Coronary artery (tissue), 2 donors: ENCODE data around the gene VSIR.

Experiments
- DNase-seq: peaks from one replicate; pipeline ENCODE4 v3.0.0-alpha.2; 2017; ENCODE audit warnings: low spot score
- H3K27ac ChIP-seq, 2 donors: fragments of 200-600 bp; sonication (generic); one replicate each; pipeline ENCODE4 v1.5.1; 2016 to 2019
- H3K4me3 ChIP-seq: fragments of 200-600 bp; sonication (generic); 2 replicates; pipeline ENCODE4 v1.5.1; 2016; ENCODE audit warnings: mild to moderate bottlenecking, moderate library complexity
- CTCF ChIP-seq: fragments of 200-600 bp; sonication (generic); IDR thresholded peaks from one replicate; pipeline ENCODE4 v1.5.1; 2019; ENCODE audit warnings: antibody characterized with exemption

Gene VSIR

GRCh38 chr10:71762324-71762723, 11.0 kb downstream of the VSIR start:
- DNase-seq = no peak
- no peak for TF ChIP-seq CTCF
- H3K27ac ChIP-seq = peak overlapping the region in 1 of 2 donors; percentile 4
- no peak overlapping the region for H3K4me3 ChIP-seq

GRCh38 chr10:71761541-71762113, 11.7 kb downstream of the VSIR start:
- TF ChIP-seq CTCF = no peak
- Histone ChIP-seq H3K27ac (peak overlapping the region in 1 of 2 donors; percentile 4), H3K4me3 (no peak overlapping the region)
- DNase-seq = no peak

- no peak overlapping the region for H3K4me3 ChIP-seq
- no peak for TF ChIP-seq CTCF
- H3K27ac ChIP-seq = peak overlapping the region in 1 of 2 donors; percentile 4
- no peak for DNase-seq
These were observed 12.2 kb downstream of the VSIR start for GRCh38 chr10:71761105-71761511.

GRCh38 chr10:71757399-71757922, 15.9 kb downstream of the VSIR start:
- no peak overlapping the region for H3K4me3 ChIP-seq
- DNase-seq = no peak
- peak overlapping the region in 1 of 2 donors; percentile 71 for H3K27ac ChIP-seq
- no peak for TF ChIP-seq CTCF

- no peak for DNase-seq
- Histone ChIP-seq H3K27ac (peak overlapping the region in 1 of 2 donors; percentile 71), H3K4me3 (no peak overlapping the region)
- no peak for TF ChIP-seq CTCF
These were observed 16.8 kb downstream of the VSIR start for GRCh38 chr10:71756311-71757191.

GRCh38 chr10:71755179-71755879, 18.0 kb downstream of the VSIR start:
- TF ChIP-seq CTCF = no peak
- H3K4me3 ChIP-seq = no peak overlapping the region
- peak overlapping the region in 1 of 2 donors; percentile 30 for H3K27ac ChIP-seq
- no peak for DNase-seq
